Cardiac fibroblast (primary cell): Measurements from ENCODE around the gene FNIP2.

Source experiments
- DNase-seq, 2 donors: peaks; one replicate each; pipeline versions ENCODE4 v3.0.0 to v3.0.0-alpha.2; 2010; ENCODE audit warnings: low read depth in 2 of 2
- H3K4me3 ChIP-seq, 2 donors: replicated peaks in 1 of 2; 1 replicate in 1 of 2; 2 replicates in 1 of 2; pipeline ENCODE4 v1.5.1; 2011; ENCODE audit warnings: low read depth in 2 of 2, low read length in 2 of 2, mild to moderate bottlenecking in 2 of 2, moderate library complexity in 1 of 2
- TF ChIP-seq, protein P1 (sequence below): IDR thresholded peaks from one replicate; pipeline ENCODE4 v1.5.1; 2011; ENCODE audit warnings: low read depth, mild to moderate bottlenecking, low read length, inconsistent platforms

The FNIP2 gene

DNA sequence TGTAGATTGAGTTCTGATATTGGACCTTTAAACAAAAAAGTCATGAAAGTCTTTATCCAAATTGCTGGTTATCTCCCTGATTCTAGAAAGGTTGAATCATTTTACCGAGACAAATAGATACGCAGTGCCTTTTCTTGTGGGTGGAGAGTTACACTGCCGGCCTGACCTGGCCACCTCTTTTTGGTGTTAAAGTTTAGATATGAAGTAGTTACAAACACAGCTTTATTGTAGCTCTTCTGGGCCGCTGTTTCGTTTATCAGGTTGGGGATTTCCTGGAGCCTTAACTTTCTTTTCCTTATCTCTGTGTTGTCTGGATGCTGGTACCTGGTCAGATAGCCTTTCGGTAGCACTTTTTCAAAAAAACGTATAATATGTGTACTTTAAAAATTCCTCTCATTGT, 31.0 kb downstream of the FNIP2 start:
- no peak for DNase-seq
- TF ChIP-seq, protein P1, sequence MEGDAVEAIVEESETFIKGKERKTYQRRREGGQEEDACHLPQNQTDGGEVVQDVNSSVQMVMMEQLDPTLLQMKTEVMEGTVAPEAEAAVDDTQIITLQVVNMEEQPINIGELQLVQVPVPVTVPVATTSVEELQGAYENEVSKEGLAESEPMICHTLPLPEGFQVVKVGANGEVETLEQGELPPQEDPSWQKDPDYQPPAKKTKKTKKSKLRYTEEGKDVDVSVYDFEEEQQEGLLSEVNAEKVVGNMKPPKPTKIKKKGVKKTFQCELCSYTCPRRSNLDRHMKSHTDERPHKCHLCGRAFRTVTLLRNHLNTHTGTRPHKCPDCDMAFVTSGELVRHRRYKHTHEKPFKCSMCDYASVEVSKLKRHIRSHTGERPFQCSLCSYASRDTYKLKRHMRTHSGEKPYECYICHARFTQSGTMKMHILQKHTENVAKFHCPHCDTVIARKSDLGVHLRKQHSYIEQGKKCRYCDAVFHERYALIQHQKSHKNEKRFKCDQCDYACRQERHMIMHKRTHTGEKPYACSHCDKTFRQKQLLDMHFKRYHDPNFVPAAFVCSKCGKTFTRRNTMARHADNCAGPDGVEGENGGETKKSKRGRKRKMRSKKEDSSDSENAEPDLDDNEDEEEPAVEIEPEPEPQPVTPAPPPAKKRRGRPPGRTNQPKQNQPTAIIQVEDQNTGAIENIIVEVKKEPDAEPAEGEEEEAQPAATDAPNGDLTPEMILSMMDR, result no peak
- H3K4me3 ChIP-seq, result no peak overlapping the region

DNA sequence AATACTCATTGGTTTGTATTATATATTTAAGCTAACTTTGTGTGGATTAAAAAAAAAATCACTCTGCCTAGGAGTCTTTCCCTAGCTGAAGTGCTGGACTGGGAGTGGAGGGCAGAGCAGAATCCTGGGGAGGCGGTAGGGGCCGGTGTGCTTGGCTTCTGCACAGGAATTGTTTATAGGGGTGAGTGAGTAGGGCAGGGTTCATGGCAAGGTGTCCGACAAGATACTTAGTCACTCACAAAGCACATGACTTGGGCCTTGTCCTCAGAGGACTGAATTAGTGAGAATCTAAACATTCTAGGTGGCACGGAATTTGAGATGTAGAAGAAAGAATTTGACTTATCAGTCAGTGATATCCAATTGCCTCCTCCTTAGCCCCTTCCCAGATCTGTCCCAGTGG, 32.2 kb downstream of the FNIP2 start:
- H3K4me3 ChIP-seq, result no peak overlapping the region
- TF ChIP-seq, protein P1, result no peak
- no peak for DNase-seq

DNA sequence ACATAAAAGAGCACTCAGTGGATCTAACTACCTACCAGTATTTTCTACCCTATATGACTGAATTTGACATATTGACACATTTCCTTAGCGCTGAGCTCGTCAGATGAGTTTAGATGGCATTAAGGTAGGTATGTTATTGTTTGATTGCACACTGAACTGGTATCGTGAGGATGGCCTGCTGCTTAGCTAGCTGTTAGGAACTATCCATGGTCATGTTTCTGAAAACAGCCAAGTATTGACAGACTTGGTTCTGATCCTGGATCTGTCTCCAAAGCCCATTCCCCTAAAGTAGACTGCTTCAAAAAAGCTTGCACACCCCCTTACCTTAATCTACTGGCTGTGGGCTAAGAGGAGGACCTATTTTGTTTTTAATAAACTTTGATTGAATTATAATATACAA, 32.9 kb downstream of the FNIP2 start:
- no peak for DNase-seq
- H3K4me3 ChIP-seq, result no peak overlapping the region
- TF ChIP-seq, protein P1, result no peak

DNA sequence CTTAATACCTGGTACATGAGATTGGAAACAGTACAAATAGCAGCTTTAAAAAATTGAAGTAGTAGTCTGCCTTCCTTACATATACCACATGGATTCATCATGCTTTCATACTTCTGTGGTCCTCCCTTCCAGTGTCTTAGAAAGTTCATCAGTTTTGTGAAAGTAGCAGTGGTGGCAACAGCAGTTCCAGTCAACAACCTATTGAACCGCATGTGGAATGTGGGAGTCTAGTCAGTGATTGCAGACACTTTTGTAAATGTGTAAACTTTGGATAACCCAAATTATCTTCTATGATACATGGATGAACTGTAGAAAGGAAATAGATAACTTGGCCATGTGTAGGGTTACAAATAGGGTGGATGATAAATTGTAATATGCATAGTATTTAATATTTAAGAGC, 34.1 kb downstream of the FNIP2 start:
- no peak overlapping the region for H3K4me3 ChIP-seq
- DNase-seq, result no peak
- TF ChIP-seq, protein P1, result no peak

DNA sequence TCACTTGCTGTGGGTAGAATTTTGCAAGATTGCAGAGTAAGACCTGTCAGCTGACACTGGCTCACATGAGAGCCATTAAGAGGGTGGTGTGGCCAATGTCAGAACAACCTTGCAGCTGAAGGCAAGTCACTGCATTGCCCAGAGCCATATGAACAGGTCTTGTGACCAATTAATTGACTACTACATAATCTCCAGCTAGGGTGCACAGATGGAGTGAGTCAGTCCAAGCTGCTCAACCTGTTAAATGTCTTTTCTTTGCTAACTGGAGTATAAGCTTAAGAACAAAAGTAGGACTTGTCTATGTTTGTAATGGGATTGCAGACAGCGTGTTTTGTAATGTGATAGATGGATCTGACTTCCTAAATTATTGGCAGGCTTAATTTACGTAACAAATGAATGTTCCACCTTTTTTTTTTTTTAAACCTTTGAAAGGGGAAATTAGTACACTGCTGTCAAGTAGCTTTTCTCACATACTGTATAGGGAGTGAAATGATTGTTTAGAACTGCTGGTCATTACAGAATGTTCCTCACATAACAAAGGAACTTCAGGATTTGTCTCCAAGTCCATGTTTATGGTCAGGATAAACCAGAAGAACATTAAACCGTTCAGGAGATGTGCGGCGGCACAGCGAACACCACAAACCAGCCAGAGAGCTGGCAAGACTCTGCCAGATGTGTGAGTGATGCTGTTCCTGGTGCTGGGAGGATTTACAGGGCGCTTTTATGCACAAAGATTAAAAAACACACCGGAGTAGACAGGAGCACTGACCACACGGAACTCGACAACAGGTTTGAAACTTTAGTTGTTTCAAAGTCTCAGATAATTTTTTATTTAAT, 37.0 kb downstream of the FNIP2 start:
- no peak overlapping the region for H3K4me3 ChIP-seq

DNA sequence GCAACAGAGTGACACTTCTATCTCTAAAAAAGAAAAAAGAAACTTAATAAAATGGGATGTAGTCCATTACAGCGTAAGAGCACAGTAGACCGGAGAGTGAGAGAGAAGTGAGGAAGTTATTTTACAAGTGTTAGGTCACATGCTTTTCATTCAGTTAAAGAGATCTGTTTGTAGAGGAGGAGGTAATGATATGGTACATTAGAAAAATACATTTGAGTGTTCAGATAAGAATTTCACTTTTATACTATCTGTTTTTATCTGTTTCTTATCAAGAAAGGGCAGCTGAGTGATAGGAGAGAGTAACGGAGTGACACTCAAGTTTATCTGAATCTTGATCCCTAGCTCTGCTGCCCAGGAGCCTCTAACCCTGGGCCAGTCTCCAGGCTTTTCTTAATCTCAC, 38.9 kb downstream of the FNIP2 start:
- DNase-seq, result no peak
- TF ChIP-seq, protein P1, result no peak

More for the DNA sequence above, 37.0 kb downstream of the FNIP2 start:
- TF ChIP-seq, protein P1, result no peak
- no peak for DNase-seq

More for the DNA sequence above, 38.9 kb downstream of the FNIP2 start:
- H3K4me3 ChIP-seq, result no peak overlapping the region
